Measurements from ENCODE around the gene ABHD14A.

The ABHD14A gene

GRCh38 chr3:51966016-51966415 is 8.8 kb upstream of the ABHD14A start:
- TF ChIP-seq, protein P1, sequence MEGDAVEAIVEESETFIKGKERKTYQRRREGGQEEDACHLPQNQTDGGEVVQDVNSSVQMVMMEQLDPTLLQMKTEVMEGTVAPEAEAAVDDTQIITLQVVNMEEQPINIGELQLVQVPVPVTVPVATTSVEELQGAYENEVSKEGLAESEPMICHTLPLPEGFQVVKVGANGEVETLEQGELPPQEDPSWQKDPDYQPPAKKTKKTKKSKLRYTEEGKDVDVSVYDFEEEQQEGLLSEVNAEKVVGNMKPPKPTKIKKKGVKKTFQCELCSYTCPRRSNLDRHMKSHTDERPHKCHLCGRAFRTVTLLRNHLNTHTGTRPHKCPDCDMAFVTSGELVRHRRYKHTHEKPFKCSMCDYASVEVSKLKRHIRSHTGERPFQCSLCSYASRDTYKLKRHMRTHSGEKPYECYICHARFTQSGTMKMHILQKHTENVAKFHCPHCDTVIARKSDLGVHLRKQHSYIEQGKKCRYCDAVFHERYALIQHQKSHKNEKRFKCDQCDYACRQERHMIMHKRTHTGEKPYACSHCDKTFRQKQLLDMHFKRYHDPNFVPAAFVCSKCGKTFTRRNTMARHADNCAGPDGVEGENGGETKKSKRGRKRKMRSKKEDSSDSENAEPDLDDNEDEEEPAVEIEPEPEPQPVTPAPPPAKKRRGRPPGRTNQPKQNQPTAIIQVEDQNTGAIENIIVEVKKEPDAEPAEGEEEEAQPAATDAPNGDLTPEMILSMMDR (IDR thresholded peaks at IDR 0.05): no peak
- H3K27me3 ChIP-seq: peaks cover 90% of the 10 kb centered on the region
- H3K9me3 ChIP-seq: no peaks in the 10 kb centered on the region
- no peaks in the 10 kb centered on the region for H3K36me3 ChIP-seq
- no peak overlapping the region for H3K4me3 ChIP-seq (ENCODE audit: low read depth in 1 of 2, low read length in 1 of 2)
- no peak overlapping the region for H3K27ac ChIP-seq
- H3K4me1 ChIP-seq (ENCODE audit: control insufficient read depth in 1 of 2, insufficient read depth in 1 of 2, low read depth in 1 of 2, low read length in 1 of 2): peaks cover 4 to 14% of the 10 kb centered on the region in 2 experiments

- Histone ChIP-seq H3K36me3 (no peaks in the 10 kb centered on the region), H3K27me3 (peaks cover 85% of the 10 kb centered on the region), H3K4me1 (ENCODE audit: control insufficient read depth in 1 of 2, insufficient read depth in 1 of 2, low read depth in 1 of 2, low read length in 1 of 2) (peaks cover 4 to 14% of the 10 kb centered on the region in 2 experiments), H3K27ac (no peak overlapping the region), H3K4me3 (ENCODE audit: low read depth in 1 of 2, low read length in 1 of 2) (no peak overlapping the region), H3K9me3 (no peaks in the 10 kb centered on the region)
- TF ChIP-seq, protein P1 (IDR thresholded peaks at IDR 0.05): no peak
These were observed 8.4 kb upstream of the ABHD14A start for GRCh38 chr3:51966486-51966885.

GRCh38 chr3:51966922-51967383 is 7.9 kb upstream of the ABHD14A start:
- Histone ChIP-seq H3K36me3 (no peaks in the 10 kb centered on the region), H3K4me3 (ENCODE audit: low read depth in 1 of 2, low read length in 1 of 2) (peak overlapping the region in 1 of 2 experiments; percentile 32), H3K27ac (no peak overlapping the region), H3K9me3 (no peaks in the 10 kb centered on the region), H3K4me1 (ENCODE audit: control insufficient read depth in 1 of 2, insufficient read depth in 1 of 2, low read depth in 1 of 2, low read length in 1 of 2) (peaks cover 4 to 14% of the 10 kb centered on the region in 2 experiments), H3K27me3 (peaks cover 81% of the 10 kb centered on the region)
- TF ChIP-seq, protein P1 (IDR thresholded peaks at IDR 0.05): no peak

DNA sequence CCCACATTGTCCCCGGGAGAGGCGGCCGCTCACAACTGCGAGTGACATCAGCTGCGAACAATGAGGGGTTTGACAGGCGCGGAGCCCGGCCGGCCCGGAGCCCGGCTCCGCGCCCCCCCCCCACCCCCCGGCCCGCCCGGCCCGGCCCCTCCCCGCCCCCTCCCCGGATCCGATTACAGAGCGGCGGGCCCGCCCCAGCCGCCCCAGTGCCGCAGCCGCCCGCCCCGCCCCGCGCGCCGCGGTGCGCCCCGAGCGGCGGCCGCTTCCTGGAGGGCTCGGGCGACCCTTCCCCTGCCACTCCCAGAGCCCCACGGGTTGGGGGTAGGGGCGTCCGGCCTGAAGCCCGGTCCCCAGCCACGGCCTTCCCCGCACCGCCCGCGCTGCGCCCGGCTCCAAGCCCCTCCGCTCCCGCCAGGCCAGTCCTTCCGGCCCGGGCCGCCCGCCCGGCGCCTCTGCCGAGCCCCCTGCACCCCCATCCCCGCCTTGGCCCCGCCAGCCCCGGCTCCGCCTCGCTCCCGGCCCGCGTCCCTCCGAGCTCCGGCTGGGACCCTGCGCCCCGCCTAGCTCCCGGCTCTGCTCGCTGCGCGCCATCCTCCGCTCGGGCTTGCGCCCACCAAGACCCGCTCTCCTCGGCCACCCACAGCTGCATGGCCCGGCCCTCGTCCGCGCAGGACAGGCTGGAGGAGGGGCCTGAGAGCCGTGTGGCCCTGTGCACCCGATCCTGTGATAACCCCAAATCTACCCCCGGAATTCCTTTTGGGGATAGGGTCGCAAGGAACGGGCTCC is 7.3 kb upstream of the ABHD14A start, which contains the start of gene PCBP4:
TSS of gene PCBP4 (minus strand) at position 71 of the 786 bp plus-strand sequence. CDS start 6,214 bp downstream, outside the sequence.
- no peak within 1 kb of the TSS for H3K27ac ChIP-seq
- no peaks in the 10 kb centered on the region for H3K36me3 ChIP-seq
- H3K27me3 ChIP-seq: peaks cover 74% of the 10 kb centered on the region

GRCh38 chr3:51968170-51968775 is 6.6 kb upstream of the ABHD14A start:
- Histone ChIP-seq H3K4me3 (ENCODE audit: low read depth in 1 of 2, low read length in 1 of 2) (peak overlapping the region in 1 of 2 experiments; percentile 41), H3K36me3 (no peaks in the 10 kb centered on the region), H3K27me3 (peaks cover 67% of the 10 kb centered on the region), H3K4me1 (ENCODE audit: control insufficient read depth in 1 of 2, insufficient read depth in 1 of 2, low read depth in 1 of 2, low read length in 1 of 2) (peaks cover 4 to 14% of the 10 kb centered on the region in 2 experiments), H3K9me3 (no peaks in the 10 kb centered on the region), H3K27ac (no peak overlapping the region)
- TF ChIP-seq, protein P1 (IDR thresholded peaks at IDR 0.05): no peak

More for the DNA sequence above, 7.3 kb upstream of the ABHD14A start, which contains the start of gene PCBP4:
- Histone ChIP-seq H3K4me1 (ENCODE audit: control insufficient read depth in 1 of 2, insufficient read depth in 1 of 2, low read depth in 1 of 2, low read length in 1 of 2) (peaks cover 4 to 14% of the 10 kb centered on the region in 2 experiments), H3K4me3 (ENCODE audit: low read depth in 1 of 2, low read length in 1 of 2) (peak within 1 kb of the TSS; percentile 8 to 41), H3K9me3 (no peaks in the 10 kb centered on the region)
- TF ChIP-seq, protein P1 (IDR thresholded peaks at IDR 0.05): no peak
